Activated T-helper 1 cell treated with anti-CD3 and anti-CD28 coated beads, Interleukin-12 subunit alpha, Interleukin-12 subunit beta, Interleukin-2, Interleukin-4 antibody, amounts not matched to agents 30 ng/mL and 10 ng/mL and 1 ng/mL, durations not matched to agents 14 hours and 24 hours and 36 hours (primary cell): Measurements from ENCODE around the gene ERP27. TPM values are rescaled to one million over a fixed set of nuclear protein-coding genes. Genes with fewer than 3 reads are reported as not detected.

Source experiments
- DNase-seq: peaks from one replicate; pipeline ENCODE4 v3.0.0; 2021; ENCODE audit warnings: low spot score
- H3K27ac Mint-ChIP-seq: one replicate; pipeline ENCODE4 v1.8.0; 2021; ENCODE audit warnings: mild to moderate bottlenecking, mixed read lengths
- H3K27me3 Mint-ChIP-seq: one replicate; pipeline ENCODE4 v1.8.0; 2022; ENCODE audit warnings: mild to moderate bottlenecking, moderate library complexity, mixed read lengths; ENCODE audit not compliant: insufficient read depth
- H3K36me3 Mint-ChIP-seq: one replicate; pipeline ENCODE4 v1.8.0; 2021; ENCODE audit warnings: low read depth, mixed read lengths
- H3K4me1 Mint-ChIP-seq: one replicate; pipeline ENCODE4 v1.8.0; 2021; ENCODE audit warnings: low read depth, mixed read lengths
- H3K4me3 Mint-ChIP-seq: one replicate; pipeline ENCODE4 v1.8.0; 2021; ENCODE audit warnings: mild to moderate bottlenecking, moderate library complexity, mixed read lengths
- H3K9me3 Mint-ChIP-seq: one replicate; pipeline ENCODE4 v1.8.0; 2021; ENCODE audit warnings: mixed read lengths
- intact Hi-C: fragments of 100-400 bp; cut with micrococcal nuclease; formaldehyde crosslinking; loops from one replicate; pipeline ENCODE4 v1.15.1; 2024
- total RNA-seq: library from RNA; stranded (reverse); gene quantifications from 2 replicates; pipeline ENCODE4 v1.2.3, GENCODE V29; 2022

ERP27 gene
- 2.2 and 2.3 TPM in 2 replicates for total RNA-seq

DNA sequence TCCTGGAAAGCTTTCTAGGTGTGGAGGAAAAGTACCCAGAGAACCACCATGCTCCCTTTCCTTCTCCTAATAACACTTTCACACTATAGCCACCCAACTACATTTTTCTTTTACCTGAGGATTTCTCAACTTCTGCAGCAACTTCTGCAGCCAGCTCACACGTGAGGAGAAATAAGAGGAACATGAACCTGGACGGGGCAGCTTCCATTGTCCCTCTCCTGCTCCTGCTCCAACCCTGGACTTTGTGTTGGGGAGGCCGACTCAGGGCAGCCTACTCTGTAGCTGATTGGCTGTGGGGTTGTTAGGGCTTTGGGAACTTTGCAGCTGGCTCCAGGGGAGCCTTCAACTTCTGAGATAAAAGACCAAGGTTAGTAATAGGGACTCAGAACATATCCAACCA, at the start of gene ERP27:
TSS of gene ERP27 (minus strand) at position 237 of the 400 bp plus-strand sequence. CDS start at position 208, 29 bp downstream.
- Mint-ChIP-seq H3K4me1 (peaks cover 14% of the 10 kb centered on the region), H3K27me3 (no peaks in the 10 kb centered on the region), H3K4me3 (no peak within 1 kb of the TSS), H3K27ac (peak within 1 kb of the TSS; percentile 1), H3K9me3 (no peaks in the 10 kb centered on the region), H3K36me3 (peaks cover 55% of the 10 kb centered on the region)
- DNase-seq = no peak
- intact Hi-C loops = loop anchor here (5.0 kb wide), 1 partner anchor 91 kb away; no protein-coding TSS in a partner anchor

DNA sequence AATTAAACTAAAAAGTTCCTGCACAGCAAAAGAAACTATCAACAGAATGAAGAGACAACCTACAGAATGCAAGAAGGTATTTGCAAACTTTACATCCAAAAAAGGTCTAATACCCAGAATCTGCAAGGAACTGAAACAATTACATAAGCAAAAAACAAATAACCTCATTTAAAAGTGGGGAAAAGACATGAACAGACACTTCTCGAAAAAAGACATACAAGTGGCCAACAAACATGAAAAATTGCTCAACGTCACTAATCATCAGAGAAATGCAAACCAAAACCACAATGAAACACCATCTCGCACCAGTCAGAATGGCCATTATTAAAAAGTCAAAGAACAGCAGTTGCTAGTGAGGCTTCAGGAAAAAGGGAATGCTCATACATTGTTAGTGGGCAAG, 49.7 kb upstream of the ERP27 start:
- Mint-ChIP-seq H3K27ac (no peak overlapping the region), H3K9me3 (peaks cover 18% of the 10 kb centered on the region), H3K4me1 (peaks cover 20% of the 10 kb centered on the region), H3K27me3 (no peaks in the 10 kb centered on the region), H3K4me3 (no peak overlapping the region), H3K36me3 (peaks cover 3% of the 10 kb centered on the region)
- no peak for DNase-seq
- intact Hi-C loops = no loop called here

- intact Hi-C loops = no loop called here
- no peaks in the 10 kb centered on the region for H3K27me3 Mint-ChIP-seq
These were observed 48.1 kb upstream of the ERP27 start for GRCh38 chr12:14986449-14986848.

DNA sequence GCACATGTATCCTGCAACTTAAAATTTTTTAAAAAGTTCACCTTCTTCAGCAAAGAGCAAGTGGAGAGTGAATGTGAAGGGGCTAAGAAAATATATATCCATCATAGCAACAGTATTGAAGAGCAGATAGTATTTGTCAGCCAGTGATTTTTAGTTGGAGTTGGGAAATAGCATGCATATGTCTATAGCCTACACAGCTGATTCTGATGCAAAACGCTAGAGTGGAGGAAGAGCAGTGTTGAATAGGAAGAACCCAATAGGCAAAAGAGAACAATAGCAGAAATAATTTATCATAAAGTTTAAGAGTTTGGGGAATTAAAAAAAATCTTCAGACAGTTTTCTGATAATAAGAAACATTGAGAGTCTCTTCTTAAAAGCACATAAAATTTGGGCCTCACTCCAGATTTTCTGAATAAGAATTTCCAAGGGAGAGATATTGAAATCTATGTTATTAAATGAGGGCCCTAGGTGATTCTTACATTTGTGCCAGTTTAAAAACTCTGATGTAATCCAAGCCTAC, 46.5 kb upstream of the ERP27 start:
- Mint-ChIP-seq H3K4me3 (no peak overlapping the region), H3K27ac (no peak overlapping the region), H3K9me3 (peaks cover 2% of the 10 kb centered on the region), H3K4me1 (peaks cover 44% of the 10 kb centered on the region), H3K27me3 (no peaks in the 10 kb centered on the region), H3K36me3 (peaks cover 3% of the 10 kb centered on the region)
- no peak for DNase-seq
- intact Hi-C loops = no loop called here

More at GRCh38 chr12:14986449-14986848, 48.1 kb upstream of the ERP27 start:
- DNase-seq = no peak
- Mint-ChIP-seq H3K4me3 (no peak overlapping the region), H3K4me1 (peaks cover 32% of the 10 kb centered on the region), H3K36me3 (peaks cover 3% of the 10 kb centered on the region), H3K9me3 (peaks cover 16% of the 10 kb centered on the region), H3K27ac (no peak overlapping the region)

- Mint-ChIP-seq H3K36me3 (peaks cover 2% of the 10 kb centered on the region), H3K4me1 (peaks cover 45% of the 10 kb centered on the region), H3K27me3 (no peaks in the 10 kb centered on the region), H3K27ac (no peak overlapping the region), H3K9me3 (no peaks in the 10 kb centered on the region), H3K4me3 (no peak overlapping the region)
- intact Hi-C loops = no loop called here
- DNase-seq = no peak
These were observed 45.7 kb upstream of the ERP27 start for GRCh38 chr12:14984036-14984435.

DNA sequence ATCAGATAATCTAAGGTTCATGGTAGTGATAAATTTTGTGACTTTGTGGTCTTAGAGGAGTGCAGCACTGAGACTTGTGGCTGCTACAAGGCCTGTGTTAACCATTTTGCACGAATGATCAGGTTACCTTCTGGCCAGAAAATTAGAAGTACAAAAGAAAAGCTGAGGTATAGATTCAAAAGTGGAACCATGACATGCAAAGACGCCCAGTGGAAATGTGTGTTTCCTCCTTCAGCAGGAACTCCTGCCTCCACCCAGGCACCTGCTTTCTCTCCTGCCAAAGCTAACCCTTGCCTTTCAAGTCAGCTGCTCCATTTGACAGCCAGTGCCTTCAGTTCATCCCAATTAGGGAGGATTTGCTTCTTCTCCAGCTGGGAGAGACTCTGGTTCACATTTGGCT, 44.7 kb upstream of the ERP27 start:
- peaks cover 2% of the 10 kb centered on the region for H3K36me3 Mint-ChIP-seq
- no peaks in the 10 kb centered on the region for H3K27me3 Mint-ChIP-seq
- H3K9me3 Mint-ChIP-seq = no peaks in the 10 kb centered on the region
- H3K4me3 Mint-ChIP-seq = no peak overlapping the region
- no peak for DNase-seq
- H3K27ac Mint-ChIP-seq = peak overlapping the region; percentile 49
- intact Hi-C loops = no loop called here
- peaks cover 55% of the 10 kb centered on the region for H3K4me1 Mint-ChIP-seq

- DNase-seq = no peak
- intact Hi-C loops = no loop called here
- Mint-ChIP-seq H3K4me3 (no peak overlapping the region), H3K27ac (peak overlapping the region; percentile 49), H3K9me3 (no peaks in the 10 kb centered on the region), H3K4me1 (peaks cover 59% of the 10 kb centered on the region), H3K36me3 (peaks cover 2% of the 10 kb centered on the region), H3K27me3 (no peaks in the 10 kb centered on the region)
These were observed 44.2 kb upstream of the ERP27 start for GRCh38 chr12:14982562-14982961.

DNA sequence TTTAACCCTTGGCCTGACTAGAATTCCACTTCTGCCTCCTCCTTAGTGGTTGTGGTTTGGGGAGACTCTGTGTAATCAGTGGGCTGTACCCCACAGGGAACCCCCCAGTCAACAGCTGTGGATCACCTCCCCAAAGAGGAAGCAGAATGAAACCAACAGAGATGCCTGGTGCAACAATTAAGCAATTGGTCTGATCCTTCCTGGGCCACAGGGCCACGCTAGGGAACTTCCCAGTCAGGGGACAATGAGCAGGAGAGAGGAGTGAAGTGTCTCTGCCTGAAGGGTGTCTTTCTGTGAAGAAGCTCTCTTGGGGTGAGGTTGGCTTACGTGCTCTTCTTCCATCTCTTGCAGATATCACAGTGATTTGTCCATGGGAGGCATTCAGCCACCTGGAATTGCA, 42.7 kb upstream of the ERP27 start:
- Mint-ChIP-seq H3K27ac (no peak overlapping the region), H3K4me1 (peaks cover 60% of the 10 kb centered on the region), H3K4me3 (no peak overlapping the region), H3K9me3 (no peaks in the 10 kb centered on the region), H3K27me3 (no peaks in the 10 kb centered on the region), H3K36me3 (peaks cover 2% of the 10 kb centered on the region)
- intact Hi-C loops = no loop called here
- no peak for DNase-seq

DNA sequence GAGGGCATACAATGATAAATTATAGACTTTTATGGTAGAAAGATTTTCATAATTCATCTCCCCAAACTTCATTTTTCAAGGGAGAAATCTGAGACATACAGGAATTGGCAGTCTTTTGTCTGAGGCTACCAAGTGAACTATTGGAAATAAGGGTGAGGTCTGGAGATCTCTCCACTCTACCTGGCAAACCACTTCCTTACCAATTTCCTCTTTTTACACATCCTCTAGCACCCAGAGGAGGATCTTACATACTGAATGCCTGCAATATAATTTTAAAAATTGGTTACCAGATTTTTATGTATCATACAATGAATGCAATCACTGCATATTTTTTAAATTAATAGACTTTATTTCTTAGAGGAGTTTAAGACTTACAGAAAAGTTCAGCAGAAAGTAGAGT, 41.1 kb upstream of the ERP27 start:
- intact Hi-C loops = loop anchor here (2.0 kb wide), 2 partner anchors 15 to 17 kb away; no protein-coding TSS in a partner anchor

DNA sequence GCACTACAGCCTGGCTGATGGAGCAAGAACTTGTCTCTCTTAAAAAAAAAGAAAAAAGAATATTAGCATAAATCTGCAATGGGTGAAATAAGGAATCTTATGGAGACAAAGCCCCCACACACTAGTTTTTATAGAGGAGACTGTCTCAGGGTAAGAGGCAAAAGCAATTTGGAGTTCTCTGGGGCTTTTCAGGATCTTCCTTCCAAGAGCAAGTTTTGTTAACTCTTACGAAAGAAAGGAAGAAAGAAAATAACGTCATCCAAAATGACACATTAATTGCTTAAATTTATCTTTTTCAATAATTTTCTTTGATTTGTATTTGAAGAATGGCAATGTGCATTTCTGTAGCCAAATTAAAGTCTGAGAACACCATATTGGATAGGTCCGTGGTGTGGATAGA, 38.3 kb upstream of the ERP27 start:
- no peaks in the 10 kb centered on the region for H3K27me3 Mint-ChIP-seq
- H3K4me3 Mint-ChIP-seq = no peak overlapping the region
- DNase-seq = no peak
- no peak overlapping the region for H3K27ac Mint-ChIP-seq
- H3K9me3 Mint-ChIP-seq = no peaks in the 10 kb centered on the region
- intact Hi-C loops = no loop called here
- H3K36me3 Mint-ChIP-seq = no peaks in the 10 kb centered on the region
- H3K4me1 Mint-ChIP-seq = peaks cover 45% of the 10 kb centered on the region

More for the DNA sequence above, 41.1 kb upstream of the ERP27 start:
- H3K4me1 Mint-ChIP-seq = peaks cover 57% of the 10 kb centered on the region
- no peak overlapping the region for H3K27ac Mint-ChIP-seq
- peaks cover 2% of the 10 kb centered on the region for H3K36me3 Mint-ChIP-seq
- H3K9me3 Mint-ChIP-seq = no peaks in the 10 kb centered on the region
- H3K4me3 Mint-ChIP-seq = no peak overlapping the region
- no peaks in the 10 kb centered on the region for H3K27me3 Mint-ChIP-seq
- no peak for DNase-seq

GRCh38 chr12:14975457-14975856, 37.1 kb upstream of the ERP27 start:
- Mint-ChIP-seq H3K36me3 (no peaks in the 10 kb centered on the region), H3K27me3 (no peaks in the 10 kb centered on the region), H3K9me3 (no peaks in the 10 kb centered on the region), H3K27ac (no peak overlapping the region), H3K4me1 (peaks cover 37% of the 10 kb centered on the region), H3K4me3 (no peak overlapping the region)
- intact Hi-C loops = no loop called here
- no peak for DNase-seq

GRCh38 chr12:14974633-14975032, 36.3 kb upstream of the ERP27 start:
- Mint-ChIP-seq H3K27ac (no peak overlapping the region), H3K27me3 (no peaks in the 10 kb centered on the region), H3K9me3 (no peaks in the 10 kb centered on the region), H3K4me1 (peaks cover 37% of the 10 kb centered on the region), H3K4me3 (no peak overlapping the region), H3K36me3 (no peaks in the 10 kb centered on the region)
- no peak for DNase-seq
- intact Hi-C loops = no loop called here

- intact Hi-C loops = no loop called here
- no peak for DNase-seq
- no peaks in the 10 kb centered on the region for H3K27me3 Mint-ChIP-seq
- no peaks in the 10 kb centered on the region for H3K36me3 Mint-ChIP-seq
- no peak within 1 kb of the TSS for H3K4me3 Mint-ChIP-seq
- H3K27ac Mint-ChIP-seq = no peak within 1 kb of the TSS
- H3K4me1 Mint-ChIP-seq = peaks cover 19% of the 10 kb centered on the region
- H3K9me3 Mint-ChIP-seq = no peaks in the 10 kb centered on the region
These were observed 34.5 kb upstream of the ERP27 start, which contains the start of gene PDE6H for GRCh38 chr12:14972816-14973215. Gene PDE6H (plus strand): TSS chr12:14973042. CDS start chr12:14978013, 4,971 bp downstream.

GRCh38 chr12:14970473-14970872, 32.1 kb upstream of the ERP27 start:
- Mint-ChIP-seq H3K27me3 (no peaks in the 10 kb centered on the region), H3K4me3 (no peak overlapping the region), H3K4me1 (peaks cover 16% of the 10 kb centered on the region), H3K9me3 (no peaks in the 10 kb centered on the region), H3K27ac (no peak overlapping the region), H3K36me3 (no peaks in the 10 kb centered on the region)
- DNase-seq = no peak
- intact Hi-C loops = no loop called here
